Body of pancreas (tissue), 4 donors: ENCODE results near the gene PCDHGB7.

Source experiments
- CTCF ChIP-seq, 7 experiments: fragments of 450-650 bp in 4 of 7; fragments of 200-600 bp in 3 of 7; sonication (generic) in 3 of 7; IDR thresholded peaks; one replicate each; pipeline ENCODE4 v1.5.1; 2016 to 2019; ENCODE audit warnings: antibody characterized with exemption in 7 of 7
- POLR2A ChIP-seq, 3 donors: fragments of 450-650 bp; IDR thresholded peaks; one replicate each; pipeline ENCODE4 v1.6.1; 2016; ENCODE audit warnings: antibody characterized with exemption in 3 of 3, mild to moderate bottlenecking in 2 of 3

GRCh38 chr5:141384471-141385267, 32.8 kb upstream of the PCDHGB7 start:
- TF ChIP-seq CTCF (IDR thresholded peaks at IDR 0.05) (no peak), POLR2A (IDR thresholded peaks at IDR 0.05) (no peak)
